Stimulated activated memory B cell treated with anti-CD40 and anti-IgM and Interleukin-4, amounts not matched to agents 10 μg/mL and 1 μg/mL and 100 μg/mL, for 72 hours (primary cell): Measurements from ENCODE around the gene CDK11B.
"Not testable (repeated sequence)": the region's sequence is repeated elsewhere in the genome, so short reads cannot be mapped to it uniquely, and the experiment has no call there.

Source experiments
- ATAC-seq: fragments of 150-1000 bp; cut with Tn5 transposase; 2 replicates; pipeline ENCODE4 v1.10.0; 2021
- H3K27ac Mint-ChIP-seq: one replicate; pipeline ENCODE4 v1.8.0; 2022; ENCODE audit warnings: mild to moderate bottlenecking, mixed read lengths
- H3K27me3 Mint-ChIP-seq: one replicate; pipeline ENCODE4 v1.8.0; 2022; ENCODE audit warnings: mixed read lengths
- H3K36me3 Mint-ChIP-seq: one replicate; pipeline ENCODE4 v1.8.0; 2022; ENCODE audit warnings: mixed read lengths
- H3K4me1 Mint-ChIP-seq: one replicate; pipeline ENCODE4 v1.8.0; 2022; ENCODE audit warnings: mixed read lengths
- H3K4me3 Mint-ChIP-seq: one replicate; pipeline ENCODE4 v1.8.0; 2022; ENCODE audit warnings: mild to moderate bottlenecking, moderate library complexity, mixed read lengths
- H3K9me3 Mint-ChIP-seq: one replicate; pipeline ENCODE4 v1.8.0; 2022; ENCODE audit warnings: mixed read lengths

The CDK11B gene

GRCh38 chr1:1691443-1691842 lies 32.6 kb upstream of the CDK11B start:
- not testable (repeated sequence) for ATAC-seq, H3K27ac Mint-ChIP-seq, H3K27me3 Mint-ChIP-seq, H3K4me3 Mint-ChIP-seq, H3K4me1 Mint-ChIP-seq, H3K9me3 Mint-ChIP-seq, H3K36me3 Mint-ChIP-seq

GRCh38 chr1:1689526-1689925 lies 30.7 kb upstream of the CDK11B start:
- not testable (repeated sequence) for ATAC-seq, H3K36me3 Mint-ChIP-seq, H3K9me3 Mint-ChIP-seq, H3K4me3 Mint-ChIP-seq, H3K27me3 Mint-ChIP-seq, H3K27ac Mint-ChIP-seq
- peaks cover 13% of the 10 kb centered on the region for H3K4me1 Mint-ChIP-seq

DNA sequence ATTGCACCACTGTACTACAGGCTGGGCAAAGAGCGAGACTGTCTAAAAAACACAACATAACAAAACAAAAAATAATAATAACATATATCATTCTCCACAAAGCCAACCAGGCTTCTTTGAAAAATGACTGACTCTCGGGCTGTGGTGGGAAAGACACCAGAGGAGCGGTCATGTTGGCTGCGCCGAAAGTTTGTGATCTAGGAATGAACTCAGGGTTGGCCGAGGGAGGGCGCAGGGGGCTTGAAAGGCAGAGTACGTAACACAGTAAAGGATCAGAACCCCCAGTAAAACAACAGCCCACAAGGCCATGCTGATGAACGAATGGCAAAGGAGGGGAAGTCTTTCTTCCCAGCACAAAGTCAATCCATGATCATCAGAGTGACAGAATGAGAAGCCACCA lies 29.0 kb upstream of the CDK11B start:
- ATAC-seq: no peak
- Mint-ChIP-seq H3K36me3 (peaks cover 18% of the 10 kb centered on the region), H3K9me3 (no peaks in the 10 kb centered on the region), H3K4me3 (no peak overlapping the region), H3K27me3 (no peaks in the 10 kb centered on the region), H3K4me1 (peaks cover 27% of the 10 kb centered on the region), H3K27ac (no peak overlapping the region)

- Mint-ChIP-seq H3K36me3 (peaks cover 24% of the 10 kb centered on the region), H3K4me1 (peaks cover 40% of the 10 kb centered on the region), H3K4me3 (no peak overlapping the region), H3K9me3 (no peaks in the 10 kb centered on the region), H3K27ac (no peak overlapping the region), H3K27me3 (no peaks in the 10 kb centered on the region)
- no peak for ATAC-seq
These were observed 25.4 kb upstream of the CDK11B start for GRCh38 chr1:1684031-1684681.

GRCh38 chr1:1683104-1683905 lies 24.5 kb upstream of the CDK11B start:
- ATAC-seq: no peak
- Mint-ChIP-seq H3K36me3 (peaks cover 24% of the 10 kb centered on the region), H3K9me3 (no peaks in the 10 kb centered on the region), H3K4me1 (peaks cover 49% of the 10 kb centered on the region), H3K4me3 (no peak overlapping the region), H3K27me3 (no peaks in the 10 kb centered on the region), H3K27ac (no peak overlapping the region)

DNA sequence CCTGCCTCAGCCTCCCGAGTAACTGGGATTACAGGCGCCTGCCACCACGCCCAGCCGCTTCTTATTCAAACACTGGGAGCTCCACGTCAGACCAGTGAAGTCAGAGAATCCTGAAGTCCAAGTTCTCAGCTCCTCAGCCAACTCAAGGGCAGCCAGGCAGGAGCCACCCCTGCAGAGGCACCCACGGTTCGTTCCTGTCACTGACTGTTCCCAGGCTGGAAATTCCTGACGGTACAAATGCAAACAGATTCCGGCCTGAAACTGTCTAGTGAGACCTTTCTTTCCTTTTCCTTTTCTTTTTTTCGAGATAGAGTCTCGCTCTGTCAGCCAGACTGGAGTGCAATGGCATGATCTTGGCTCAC lies 22.1 kb upstream of the CDK11B start:
- Mint-ChIP-seq H3K4me1 (peaks cover 55% of the 10 kb centered on the region), H3K27ac (peak overlapping the region; percentile 57), H3K27me3 (no peaks in the 10 kb centered on the region), H3K36me3 (peaks cover 18% of the 10 kb centered on the region), H3K4me3 (no peak overlapping the region), H3K9me3 (no peaks in the 10 kb centered on the region)
- ATAC-seq: no peak

GRCh38 chr1:1680031-1680911 lies 21.5 kb upstream of the CDK11B start:
- ATAC-seq: no peak
- Mint-ChIP-seq H3K27ac (peak overlapping the region; percentile 57), H3K4me3 (no peak overlapping the region), H3K36me3 (peaks cover 18% of the 10 kb centered on the region), H3K27me3 (no peaks in the 10 kb centered on the region), H3K9me3 (no peaks in the 10 kb centered on the region), H3K4me1 (peaks cover 51% of the 10 kb centered on the region)

DNA sequence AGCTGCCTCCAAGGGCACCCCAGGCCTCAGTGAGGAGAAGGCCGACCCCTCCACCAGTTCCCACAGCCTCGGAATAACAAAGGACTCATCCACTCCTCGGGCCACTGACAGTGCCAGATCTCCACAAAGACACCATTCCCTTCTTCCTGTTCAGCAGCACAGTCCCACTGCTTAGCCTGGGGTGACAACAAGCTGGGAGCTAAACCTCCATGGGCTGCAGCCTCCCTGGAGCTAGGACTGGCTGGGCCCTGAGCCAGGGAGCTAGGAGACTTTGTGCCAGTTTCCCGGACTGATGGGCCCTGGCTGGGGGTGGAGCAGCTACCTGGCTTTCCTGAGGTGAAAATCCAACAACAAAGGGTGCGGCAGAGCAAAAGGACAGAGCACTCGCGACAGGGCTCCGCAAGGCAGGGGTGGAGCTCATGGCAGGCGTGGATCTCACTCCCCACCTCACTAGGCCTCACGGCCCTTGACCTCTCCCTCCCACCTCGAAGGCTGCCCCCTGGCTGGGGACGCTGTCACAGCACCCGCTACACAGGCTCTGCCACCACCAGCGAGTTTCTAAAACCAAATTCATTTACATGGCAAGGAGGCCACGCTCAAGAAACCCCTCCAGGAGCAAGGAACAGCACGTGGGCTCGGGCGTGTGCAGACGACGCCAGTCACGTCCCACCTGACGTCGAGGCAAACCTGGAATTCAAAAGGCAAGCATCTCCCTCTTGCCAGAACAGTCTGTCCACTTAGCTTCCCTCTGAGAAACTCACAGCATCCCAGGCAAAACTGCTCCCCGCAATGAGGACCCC lies 20.0 kb upstream of the CDK11B start:
- Mint-ChIP-seq H3K4me3 (peak overlapping the region; percentile 56), H3K9me3 (no peaks in the 10 kb centered on the region), H3K36me3 (peaks cover 13% of the 10 kb centered on the region), H3K27ac (peak overlapping the region; percentile 85), H3K27me3 (no peaks in the 10 kb centered on the region), H3K4me1 (peaks cover 50% of the 10 kb centered on the region)
- peak; percentile 37 for ATAC-seq

DNA sequence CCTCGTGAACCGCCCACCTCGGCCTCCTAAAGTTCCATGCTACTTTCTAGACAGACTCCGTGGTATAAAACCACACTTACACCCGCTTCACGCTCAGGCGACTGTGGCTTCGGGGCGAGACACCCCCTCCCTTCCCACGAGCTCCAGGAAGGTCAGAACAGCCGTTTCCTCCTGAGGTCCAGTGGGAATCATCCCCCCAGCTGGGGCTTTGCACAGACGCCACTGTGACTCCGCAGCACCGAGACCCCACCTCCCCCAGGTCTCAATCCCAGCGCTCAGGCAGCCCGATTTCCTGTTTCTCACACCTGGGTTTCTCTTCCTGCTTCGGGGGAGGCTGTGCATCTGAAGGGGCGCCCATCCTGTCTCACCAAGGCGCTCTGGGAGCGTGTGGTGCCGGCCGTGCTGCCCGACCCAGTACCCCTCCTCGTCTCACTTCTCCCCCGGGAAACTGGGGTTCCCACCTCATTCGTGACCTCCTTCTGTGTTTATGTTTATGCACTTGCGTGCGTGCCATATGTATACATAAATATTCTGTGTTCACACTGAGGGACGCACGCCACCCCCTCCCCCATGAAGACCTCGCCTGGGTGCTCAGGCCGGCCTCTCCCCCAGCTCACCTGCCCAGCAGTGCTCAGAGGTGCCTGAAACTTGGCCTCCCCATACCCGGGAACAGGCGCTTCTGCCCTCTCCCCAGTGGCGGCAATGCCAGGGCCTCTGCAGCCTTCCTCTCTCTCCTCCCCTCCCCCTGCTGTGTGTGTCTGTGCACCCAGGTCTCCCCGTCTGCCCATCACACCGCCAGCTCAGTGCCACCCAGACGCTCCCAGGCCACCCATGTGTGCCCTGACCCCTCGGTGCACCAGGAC lies 19.1 kb upstream of the CDK11B start:
- H3K36me3 Mint-ChIP-seq: peaks cover 6% of the 10 kb centered on the region
- H3K27me3 Mint-ChIP-seq: no peaks in the 10 kb centered on the region
- H3K9me3 Mint-ChIP-seq: no peaks in the 10 kb centered on the region
- H3K27ac Mint-ChIP-seq: peak overlapping the region; percentile 85
- peak overlapping the region; percentile 56 for H3K4me3 Mint-ChIP-seq
- H3K4me1 Mint-ChIP-seq: peaks cover 41% of the 10 kb centered on the region
- peak; percentile 88 for ATAC-seq

DNA sequence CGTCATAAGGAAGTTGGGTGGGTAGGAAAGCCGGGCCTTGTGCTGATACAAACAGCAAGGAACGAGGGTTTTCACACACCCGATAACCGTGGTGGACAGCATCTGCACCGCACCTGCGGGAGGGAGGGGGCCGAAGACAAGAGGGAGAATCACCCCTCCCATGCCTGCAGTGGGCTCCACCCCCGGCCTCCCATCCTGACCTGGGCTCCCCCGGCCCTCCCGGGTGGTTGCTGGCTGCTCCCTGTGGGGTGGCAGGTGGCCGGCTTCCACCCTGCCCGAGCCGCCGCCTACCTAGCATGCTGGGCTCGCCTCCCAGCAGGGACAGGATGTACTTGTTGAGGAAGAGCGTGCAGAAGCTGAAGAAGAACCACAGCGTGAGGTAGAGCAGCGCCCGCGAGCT lies 17.3 kb upstream of the CDK11B start:
- H3K27me3 Mint-ChIP-seq, H3K27ac Mint-ChIP-seq, ATAC-seq, H3K9me3 Mint-ChIP-seq, H3K4me3 Mint-ChIP-seq: not testable (repeated sequence)
- H3K36me3 Mint-ChIP-seq: peaks cover 13% of the 10 kb centered on the region
- H3K4me1 Mint-ChIP-seq: peaks cover 42% of the 10 kb centered on the region

DNA sequence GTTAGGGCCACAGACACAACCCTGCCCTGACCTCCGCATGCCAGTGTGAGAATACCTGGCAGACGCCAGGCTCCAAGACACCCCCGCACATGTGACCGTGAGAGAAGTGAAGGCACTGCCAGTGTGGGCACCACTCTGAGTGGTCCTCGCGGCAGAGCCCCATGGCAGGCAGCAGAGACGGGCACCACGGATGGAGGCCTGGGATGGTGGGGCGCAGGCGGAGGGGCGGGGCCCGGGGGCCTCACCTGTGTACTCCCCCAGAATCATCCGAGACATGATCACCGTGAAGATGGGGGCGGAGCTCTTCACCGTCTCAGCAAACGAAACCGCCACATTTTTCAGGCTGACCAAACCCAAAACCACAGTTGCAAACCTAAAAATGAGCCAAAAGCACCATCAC lies 16.4 kb upstream of the CDK11B start:
- not testable (repeated sequence) for H3K27me3 Mint-ChIP-seq, H3K4me3 Mint-ChIP-seq, H3K9me3 Mint-ChIP-seq, H3K27ac Mint-ChIP-seq
- peaks cover 36% of the 10 kb centered on the region for H3K4me1 Mint-ChIP-seq
- ATAC-seq: peak; percentile 4
- H3K36me3 Mint-ChIP-seq: peaks cover 10% of the 10 kb centered on the region

- H3K27me3 Mint-ChIP-seq, H3K4me3 Mint-ChIP-seq, ATAC-seq, H3K9me3 Mint-ChIP-seq, H3K27ac Mint-ChIP-seq: not testable (repeated sequence)
- H3K36me3 Mint-ChIP-seq: peaks cover 14% of the 10 kb centered on the region
- H3K4me1 Mint-ChIP-seq: peaks cover 36% of the 10 kb centered on the region
These were observed 16.0 kb upstream of the CDK11B start for GRCh38 chr1:1674806-1675205.

DNA sequence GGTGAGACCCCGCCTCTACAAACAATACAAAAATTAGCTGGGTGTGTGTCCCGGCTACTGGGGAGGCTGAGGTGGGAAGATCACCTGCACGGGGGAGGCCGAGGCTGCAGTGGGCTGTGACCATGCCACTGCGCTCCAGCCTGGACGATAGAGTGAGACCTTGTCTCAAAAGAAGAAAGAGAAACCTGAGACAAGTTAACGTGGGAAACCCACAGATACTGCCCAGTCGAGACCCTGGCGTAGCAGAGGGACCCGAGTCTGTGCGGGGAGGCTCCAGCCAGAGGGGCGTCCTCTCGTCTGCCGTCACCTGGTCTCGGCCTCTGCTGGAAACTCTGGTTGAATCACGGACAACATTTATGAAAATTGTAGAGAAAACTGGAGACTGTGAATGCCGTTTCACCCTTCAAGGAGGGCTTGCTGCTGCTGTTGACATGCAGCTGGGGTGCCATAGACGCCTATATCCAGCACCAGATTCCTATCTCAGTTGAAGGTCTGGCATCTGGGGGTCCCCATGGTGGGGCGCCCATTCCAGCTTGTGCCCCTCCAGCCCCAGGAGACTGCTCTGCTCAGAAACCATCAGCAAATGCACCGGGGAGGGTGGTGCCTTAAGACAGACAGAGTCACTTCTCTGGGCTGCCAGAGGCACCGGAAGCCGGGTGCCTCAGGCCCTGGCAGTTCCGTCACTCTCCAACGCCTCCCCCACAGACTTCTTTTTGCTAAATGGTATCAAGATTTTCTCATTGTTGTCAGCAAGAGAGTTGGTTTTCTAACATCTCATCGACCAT lies 13.6 kb upstream of the CDK11B start:
- Mint-ChIP-seq H3K4me3 (no peak overlapping the region), H3K9me3 (no peaks in the 10 kb centered on the region), H3K36me3 (peaks cover 19% of the 10 kb centered on the region), H3K27ac (no peak overlapping the region), H3K4me1 (peaks cover 14% of the 10 kb centered on the region), H3K27me3 (no peaks in the 10 kb centered on the region)
- ATAC-seq: no peak
